ENCODE measurements around the gene PRTG.
A peak's percentile ranks its signal among the peaks of the same experiment; 100 is the strongest.

PRTG gene

GRCh38 chr15:55637086-55637485, 105.9 kb downstream of the PRTG start:
- no peak overlapping the region for H3K4me3 ChIP-seq (ENCODE audit: low read length)
- no peak for DNase-seq (ENCODE audit: low read depth)
- TF ChIP-seq, protein P1, sequence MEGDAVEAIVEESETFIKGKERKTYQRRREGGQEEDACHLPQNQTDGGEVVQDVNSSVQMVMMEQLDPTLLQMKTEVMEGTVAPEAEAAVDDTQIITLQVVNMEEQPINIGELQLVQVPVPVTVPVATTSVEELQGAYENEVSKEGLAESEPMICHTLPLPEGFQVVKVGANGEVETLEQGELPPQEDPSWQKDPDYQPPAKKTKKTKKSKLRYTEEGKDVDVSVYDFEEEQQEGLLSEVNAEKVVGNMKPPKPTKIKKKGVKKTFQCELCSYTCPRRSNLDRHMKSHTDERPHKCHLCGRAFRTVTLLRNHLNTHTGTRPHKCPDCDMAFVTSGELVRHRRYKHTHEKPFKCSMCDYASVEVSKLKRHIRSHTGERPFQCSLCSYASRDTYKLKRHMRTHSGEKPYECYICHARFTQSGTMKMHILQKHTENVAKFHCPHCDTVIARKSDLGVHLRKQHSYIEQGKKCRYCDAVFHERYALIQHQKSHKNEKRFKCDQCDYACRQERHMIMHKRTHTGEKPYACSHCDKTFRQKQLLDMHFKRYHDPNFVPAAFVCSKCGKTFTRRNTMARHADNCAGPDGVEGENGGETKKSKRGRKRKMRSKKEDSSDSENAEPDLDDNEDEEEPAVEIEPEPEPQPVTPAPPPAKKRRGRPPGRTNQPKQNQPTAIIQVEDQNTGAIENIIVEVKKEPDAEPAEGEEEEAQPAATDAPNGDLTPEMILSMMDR (conservative IDR thresholded peaks at IDR 0.05; ENCODE audit: low read length): no peak

DNA sequence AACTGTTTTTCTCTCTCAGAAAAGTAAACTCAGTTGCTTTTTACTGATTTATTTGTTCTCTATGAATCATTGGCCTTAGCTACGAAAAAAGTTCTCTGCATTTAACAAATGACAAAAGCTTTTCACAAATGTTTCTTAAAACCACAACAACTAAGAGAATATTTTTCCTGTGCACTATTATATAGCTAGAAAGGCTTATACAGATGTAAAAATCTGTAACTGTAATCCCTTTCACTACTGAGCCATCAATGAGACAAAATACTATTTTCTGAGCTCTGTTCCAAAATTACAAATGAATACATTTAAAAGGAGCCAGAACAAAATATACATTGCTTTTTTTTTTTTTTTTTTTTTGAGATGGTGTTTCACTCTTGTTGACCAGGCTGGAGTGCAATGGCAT, 109.2 kb downstream of the PRTG start:
- no peak for DNase-seq (ENCODE audit: low read depth)
- no peak overlapping the region for H3K4me3 ChIP-seq (ENCODE audit: low read length)
- TF ChIP-seq, protein P1 (conservative IDR thresholded peaks at IDR 0.05; ENCODE audit: low read length): no peak

DNA sequence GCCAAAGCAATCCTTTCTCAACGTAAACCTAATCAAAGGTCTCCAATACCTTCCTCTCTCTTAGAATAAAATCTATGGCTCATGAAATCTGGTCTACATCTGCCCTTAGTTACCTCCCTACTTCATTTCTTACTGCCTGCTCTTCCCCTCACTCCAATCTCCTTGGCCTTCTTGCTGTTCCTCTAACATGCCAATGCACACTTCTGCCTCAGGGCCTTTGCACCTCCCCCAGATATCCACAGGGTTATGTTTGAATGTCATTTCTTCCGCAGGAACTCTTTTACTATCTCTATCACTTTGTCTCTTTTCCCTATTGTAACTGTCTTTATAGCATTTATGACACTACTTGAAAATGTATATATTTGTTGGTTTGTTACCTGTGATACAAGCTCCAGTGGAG, 110.5 kb downstream of the PRTG start:
- H3K4me3 ChIP-seq (ENCODE audit: low read length): no peak overlapping the region
- DNase-seq (ENCODE audit: low read depth): no peak
- TF ChIP-seq, protein P1 (conservative IDR thresholded peaks at IDR 0.05; ENCODE audit: low read length): no peak

GRCh38 chr15:55630858-55631257, 112.1 kb downstream of the PRTG start:
- H3K4me3 ChIP-seq (ENCODE audit: low read length): no peak overlapping the region
- TF ChIP-seq, protein P1 (conservative IDR thresholded peaks at IDR 0.05; ENCODE audit: low read length): no peak
- DNase-seq (ENCODE audit: low read depth): no peak

DNA sequence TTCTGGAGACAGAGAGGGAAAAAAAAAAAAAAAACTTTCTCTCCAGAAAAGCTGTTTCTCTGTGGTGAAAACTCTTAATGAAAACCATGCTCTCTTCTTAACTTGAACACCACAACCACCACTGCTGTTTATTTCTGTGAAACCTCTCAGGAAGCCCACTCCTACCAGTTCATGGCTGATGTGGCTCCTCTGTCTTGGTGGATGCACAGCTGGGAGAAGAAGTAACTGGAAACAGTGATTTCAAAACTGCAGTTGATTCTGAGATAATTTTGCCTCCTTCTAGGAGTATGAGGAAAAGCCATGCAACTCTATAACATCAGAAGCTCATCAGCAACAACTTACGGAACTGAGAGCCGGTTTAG, 114.6 kb downstream of the PRTG start:
- H3K4me3 ChIP-seq (ENCODE audit: low read length): no peak overlapping the region
- peak; percentile 17 for DNase-seq (ENCODE audit: low read depth)

DNA sequence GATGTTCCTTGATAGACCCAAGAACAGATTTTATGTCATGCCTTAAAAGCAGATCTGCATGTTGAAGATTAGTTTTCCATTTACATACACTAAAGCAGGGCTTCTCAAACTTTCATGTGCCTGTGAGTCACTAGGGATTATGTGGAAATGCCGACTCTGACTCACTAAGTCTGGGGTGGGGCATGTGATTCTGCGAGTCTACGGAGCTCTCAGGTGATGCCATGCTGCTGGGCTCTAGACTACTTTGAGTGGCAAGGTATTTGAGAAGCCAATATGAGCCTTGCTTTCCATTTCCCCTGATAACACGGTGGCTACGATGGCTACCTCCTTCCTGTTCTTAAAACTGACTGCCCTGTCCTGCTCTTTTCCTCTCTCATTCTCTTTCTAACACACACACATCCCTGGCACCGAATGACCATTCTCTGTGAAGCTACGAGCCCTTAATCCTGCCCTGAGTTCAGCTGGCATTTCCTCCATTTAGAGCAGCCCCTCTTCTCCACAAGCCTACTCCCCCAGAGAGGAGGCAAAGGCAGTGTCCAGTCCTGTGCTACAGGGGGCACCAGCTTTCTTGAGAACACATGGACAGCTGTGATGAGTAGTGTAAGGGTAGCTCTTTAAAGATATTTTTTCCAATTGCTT, 115.1 kb downstream of the PRTG start:
- peak overlapping the region; percentile 6; the same call in 1 of the 2 replicates for H3K4me3 ChIP-seq (ENCODE audit: low read length)
- TF ChIP-seq, protein P1 (conservative IDR thresholded peaks at IDR 0.05; ENCODE audit: low read length): peak; percentile 11; the same call in 1 of the 2 replicates
- DNase-seq (ENCODE audit: low read depth): peak; percentile 78

More for the DNA sequence above, 114.6 kb downstream of the PRTG start:
- TF ChIP-seq, protein P1 (conservative IDR thresholded peaks at IDR 0.05; ENCODE audit: low read length): no peak

GRCh38 chr15:55619783-55620182, 123.2 kb downstream of the PRTG start:
- H3K4me3 ChIP-seq (ENCODE audit: low read length): no peak overlapping the region
- TF ChIP-seq, protein P1 (conservative IDR thresholded peaks at IDR 0.05; ENCODE audit: low read length): no peak
- no peak for DNase-seq (ENCODE audit: low read depth)

All from AG10803 (cell line).